Measurements from ENCODE around the gene HSPB1.
"Not testable (repeated sequence)": the region's sequence is repeated elsewhere in the genome, so short reads cannot be mapped to it uniquely, and the experiment has no call there.

The HSPB1 gene

GRCh38 chr7:76302347-76303201 lies at the start of gene HSPB1:
TSS of gene HSPB1 (plus strand) at chr7:76302673. CDS start at chr7:76302713, 40 bp downstream.
- peak; percentile 82 for DNase-seq

GRCh38 chr7:76254781-76255180 lies 47.7 kb upstream of the HSPB1 start:
- no peak for DNase-seq

GRCh38 chr7:76257973-76258372 lies 44.5 kb upstream of the HSPB1 start:
- DNase-seq = peak; percentile 17

DNA sequence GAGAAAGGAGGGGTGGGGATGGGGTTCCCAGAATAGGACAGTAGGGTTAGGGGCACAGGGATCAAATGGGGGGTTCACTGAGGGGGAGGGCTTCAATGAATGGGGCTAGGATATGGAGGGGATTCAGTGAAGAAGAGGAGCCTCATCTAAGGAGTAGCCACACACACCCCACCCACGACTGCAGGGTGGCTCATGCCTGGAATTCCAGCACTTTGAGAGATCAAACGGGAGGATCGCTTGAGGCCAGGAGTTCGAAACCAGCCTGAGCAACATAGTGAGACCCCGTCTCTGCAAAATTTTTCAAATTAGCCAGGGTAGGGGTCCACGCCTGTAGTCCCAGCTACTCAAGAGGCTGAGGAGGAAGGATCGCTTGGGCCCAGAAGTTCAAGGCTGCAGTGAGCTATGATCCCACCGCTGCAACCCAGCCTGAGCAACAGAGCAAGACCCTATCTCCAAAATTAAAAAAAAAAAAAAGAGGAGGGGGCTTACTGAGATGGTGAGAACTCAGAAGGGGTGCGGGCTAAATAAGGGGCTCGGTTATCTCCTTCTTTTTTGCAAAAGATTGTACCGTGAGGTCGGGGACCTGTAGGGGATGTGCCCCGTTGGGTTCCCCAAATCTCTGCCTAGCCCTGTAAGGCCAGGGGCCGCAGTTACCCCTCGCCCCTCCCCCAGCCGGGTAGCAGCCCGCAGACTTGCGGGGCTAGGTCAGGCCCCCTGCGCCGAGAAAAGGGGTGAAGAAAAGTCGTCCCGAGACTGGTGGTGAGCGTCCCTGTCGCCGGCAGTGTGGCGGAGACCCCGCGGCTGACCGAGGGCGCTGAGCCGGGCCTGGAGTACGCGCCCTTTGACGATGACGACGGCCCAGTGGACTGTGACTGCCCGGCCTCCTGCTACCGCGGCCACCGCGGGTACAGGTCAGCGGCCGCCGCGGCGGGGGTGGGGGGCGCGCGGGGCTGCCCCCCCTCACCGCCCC lies 43.1 kb upstream of the HSPB1 start:
- DNase-seq = peak; percentile 59

GRCh38 chr7:76260171-76260703 lies 42.2 kb upstream of the HSPB1 start:
- DNase-seq = peak; percentile 94

GRCh38 chr7:76261329-76261728 lies 41.1 kb upstream of the HSPB1 start:
- no peak for DNase-seq

GRCh38 chr7:76261931-76262330 lies 40.5 kb upstream of the HSPB1 start:
- DNase-seq = no peak

DNA sequence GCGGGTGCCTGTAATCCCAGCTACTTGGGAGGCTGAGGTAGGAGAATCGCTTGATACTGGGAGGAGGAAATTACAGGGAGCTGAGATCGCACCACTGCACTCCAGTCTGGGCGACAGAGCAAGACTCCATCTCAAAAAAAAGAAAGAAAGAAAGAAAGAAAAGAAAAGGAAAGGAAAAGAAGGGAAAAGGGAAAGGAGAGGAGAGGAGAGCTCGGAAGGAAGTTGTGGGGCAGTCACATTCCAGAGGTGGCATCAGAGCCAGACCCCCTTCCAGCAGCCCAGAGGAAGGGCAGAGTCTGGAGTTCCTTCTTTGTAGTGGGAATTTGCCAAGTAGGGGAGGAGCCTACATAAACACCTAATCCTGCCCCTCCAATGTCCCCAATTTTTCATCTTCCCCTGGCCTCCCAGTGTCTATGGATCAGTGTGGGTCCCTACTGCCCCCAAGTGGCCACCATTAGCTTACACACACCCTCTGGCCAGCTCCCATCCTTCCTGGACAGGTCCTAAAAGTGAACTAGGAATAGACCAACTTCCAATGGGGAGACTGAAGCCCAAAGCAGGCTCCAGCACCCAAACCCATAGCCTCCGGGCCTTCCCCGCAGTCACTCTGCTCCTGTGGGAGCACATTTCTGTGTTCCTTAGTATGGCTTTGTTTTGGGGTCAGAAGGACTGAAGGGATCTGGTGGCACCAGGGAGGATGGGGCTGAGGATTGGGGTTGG lies 39.6 kb upstream of the HSPB1 start:
- peak; percentile 78 for DNase-seq

DNA sequence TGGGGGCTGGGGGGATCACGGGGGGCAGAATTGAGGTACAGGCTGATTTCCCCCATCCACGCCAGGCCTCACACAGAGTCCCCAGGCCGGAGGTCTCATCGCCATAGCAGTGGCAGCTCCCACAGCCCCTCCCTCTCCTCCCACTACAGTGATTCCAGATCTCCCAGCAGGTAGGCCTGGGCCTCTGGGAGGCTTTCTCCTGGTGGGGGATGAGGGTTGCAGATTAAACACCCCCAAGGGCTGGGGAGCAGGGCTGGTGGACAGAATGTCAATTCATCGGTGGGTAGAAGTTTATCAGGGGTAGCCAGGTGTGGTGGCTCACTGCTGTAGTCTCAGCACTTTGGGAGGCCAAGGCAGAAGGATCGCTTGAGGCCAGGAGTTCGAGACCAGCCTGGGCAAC lies 37.2 kb upstream of the HSPB1 start:
- no peak for DNase-seq

- no peak for DNase-seq
Observed at GRCh38 chr7:76267107-76267893, 35.2 kb upstream of the HSPB1 start.

DNA sequence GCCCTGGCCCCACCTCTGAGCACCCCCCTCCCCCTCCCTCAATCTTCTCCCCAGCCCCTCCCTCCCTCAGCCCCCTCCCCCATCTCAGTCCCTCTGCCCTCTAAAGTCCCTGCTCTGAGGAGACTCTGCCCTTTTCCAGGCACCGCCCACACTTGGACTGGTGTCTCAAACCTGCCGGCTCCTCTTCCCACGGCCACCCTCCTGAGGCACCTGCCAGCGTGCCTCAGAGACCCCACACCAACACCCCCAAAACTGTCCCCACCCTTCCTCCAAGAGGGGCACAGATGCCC lies 34.6 kb upstream of the HSPB1 start:
- DNase-seq = no peak

DNA sequence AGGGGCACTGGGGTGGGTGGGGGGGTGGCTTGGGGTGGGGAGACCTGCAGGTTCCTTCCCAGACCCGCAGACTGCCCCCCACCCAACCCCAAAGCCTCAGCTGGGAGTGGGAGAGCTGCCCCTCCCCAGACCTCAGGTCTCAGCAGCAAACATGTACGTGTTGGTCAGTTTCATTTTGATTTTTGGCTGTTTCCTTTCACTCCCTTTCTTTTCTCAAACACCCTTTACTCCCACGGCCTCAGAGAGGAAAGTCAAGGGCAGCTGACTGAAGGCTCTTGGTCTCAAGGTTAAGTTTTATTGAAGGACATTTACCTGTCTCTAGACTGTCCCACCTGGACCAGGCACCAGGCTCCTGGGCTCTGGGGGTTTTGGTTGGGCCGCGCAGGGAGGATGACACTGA lies 34.1 kb upstream of the HSPB1 start:
- no peak for DNase-seq

DNA sequence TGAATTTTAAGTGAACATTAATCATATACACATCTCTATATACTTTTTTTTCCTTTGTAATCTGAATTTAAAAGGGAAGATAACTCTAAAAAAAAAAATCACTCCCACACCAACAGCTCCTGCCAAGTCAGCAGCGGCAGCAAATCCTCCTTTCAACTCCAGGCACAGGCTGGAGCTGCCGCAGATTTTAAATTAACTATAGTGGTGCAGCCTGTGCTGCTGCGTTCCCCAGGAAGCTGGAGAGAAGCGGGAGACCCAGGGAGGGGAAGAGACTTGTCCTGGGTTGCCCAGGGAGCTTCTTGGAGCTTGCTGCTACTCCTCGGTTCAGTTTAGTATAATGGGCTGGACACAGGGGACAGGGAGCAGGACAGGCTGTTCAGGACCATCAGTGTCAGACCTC lies 32.6 kb upstream of the HSPB1 start:
- DNase-seq = no peak

DNA sequence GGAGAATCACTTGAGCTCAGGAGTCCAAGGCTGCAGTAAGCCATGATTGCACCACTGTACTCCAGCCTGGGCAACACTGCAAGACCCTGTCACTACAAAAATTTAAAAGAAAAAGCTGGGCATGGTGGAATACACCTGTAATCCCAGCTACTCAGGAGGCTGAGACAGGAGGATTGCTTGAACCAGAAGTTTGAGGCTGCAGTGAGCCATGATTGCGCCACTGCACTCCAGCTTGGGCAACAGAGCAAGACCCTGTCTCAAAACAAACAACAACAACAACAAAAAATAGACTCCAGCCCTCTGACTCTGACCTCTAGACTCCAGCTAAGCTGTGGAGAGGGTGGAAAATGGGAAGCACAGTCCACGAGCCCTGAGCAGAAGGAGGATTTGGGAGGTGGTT lies 31.1 kb upstream of the HSPB1 start:
- not testable (repeated sequence) for DNase-seq

- no peak for DNase-seq
Observed at GRCh38 chr7:76272142-76272541, 30.3 kb upstream of the HSPB1 start.

DNA sequence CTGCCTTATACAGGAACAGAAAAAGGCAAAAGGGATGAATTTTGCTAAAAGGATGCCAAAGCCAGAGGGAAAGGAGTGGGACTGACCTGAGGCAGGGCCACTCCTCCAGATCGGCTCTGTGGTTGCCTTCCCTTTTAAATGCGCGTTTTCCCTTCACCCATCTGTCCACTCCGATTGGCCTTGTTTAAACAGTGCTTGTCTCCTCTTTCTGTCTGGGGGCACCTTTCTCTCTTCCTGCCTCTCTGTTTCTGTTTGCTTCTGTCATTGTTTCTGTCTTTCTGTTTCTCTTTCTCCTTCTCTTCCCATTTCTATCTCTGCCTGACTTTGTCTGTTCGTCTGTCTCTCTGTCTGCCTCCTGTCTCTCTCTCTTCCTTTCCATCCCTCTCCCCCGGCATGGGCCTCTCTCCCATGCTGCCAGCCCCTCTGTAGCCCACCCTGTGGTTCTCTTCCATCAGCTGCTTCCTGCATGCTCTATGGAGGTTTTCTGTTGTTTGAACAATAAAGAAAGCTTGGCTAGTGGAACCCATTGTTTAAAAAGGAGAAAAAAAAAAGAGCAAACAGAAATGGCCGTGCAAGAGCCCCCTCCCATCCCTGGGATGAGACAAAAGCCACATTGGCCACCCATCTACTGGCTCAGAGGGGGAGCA lies 29.5 kb upstream of the HSPB1 start:
- peak; percentile 75 for DNase-seq

GRCh38 chr7:76273503-76273902 lies 29.0 kb upstream of the HSPB1 start:
- DNase-seq = no peak

GRCh38 chr7:76278540-76278939 lies 23.9 kb upstream of the HSPB1 start:
- peak; percentile 28 for DNase-seq

DNA sequence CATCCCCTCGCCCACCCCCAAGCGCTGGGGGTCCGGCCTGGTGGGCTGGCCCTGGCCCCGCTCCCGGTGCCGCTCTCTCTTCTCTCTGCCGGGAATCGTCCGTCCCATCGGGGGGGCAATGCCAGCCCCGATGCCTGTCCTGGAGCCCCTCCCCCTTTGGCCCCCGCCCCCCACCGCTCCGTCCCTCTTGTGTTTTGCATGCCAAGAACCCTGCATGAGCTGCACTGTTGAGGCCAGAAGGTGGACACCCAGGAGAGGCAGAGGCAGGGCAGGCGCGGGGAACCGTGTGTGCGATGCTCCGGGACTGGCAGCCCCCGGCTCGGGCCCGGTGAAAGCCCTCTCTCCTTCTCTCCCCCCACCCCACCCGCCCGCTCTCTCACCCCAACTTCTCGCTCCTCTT lies 22.1 kb upstream of the HSPB1 start:
- no peak for DNase-seq

GRCh38 chr7:76281006-76281705 lies 21.3 kb upstream of the HSPB1 start:
- DNase-seq = peak; percentile 37
